ENCODE measurements around the gene TM2D1.
"Not testable (repeated sequence)": the region's sequence is repeated elsewhere in the genome, so short reads cannot be mapped to it uniquely, and the experiment has no call there.

The TM2D1 gene

DNA sequence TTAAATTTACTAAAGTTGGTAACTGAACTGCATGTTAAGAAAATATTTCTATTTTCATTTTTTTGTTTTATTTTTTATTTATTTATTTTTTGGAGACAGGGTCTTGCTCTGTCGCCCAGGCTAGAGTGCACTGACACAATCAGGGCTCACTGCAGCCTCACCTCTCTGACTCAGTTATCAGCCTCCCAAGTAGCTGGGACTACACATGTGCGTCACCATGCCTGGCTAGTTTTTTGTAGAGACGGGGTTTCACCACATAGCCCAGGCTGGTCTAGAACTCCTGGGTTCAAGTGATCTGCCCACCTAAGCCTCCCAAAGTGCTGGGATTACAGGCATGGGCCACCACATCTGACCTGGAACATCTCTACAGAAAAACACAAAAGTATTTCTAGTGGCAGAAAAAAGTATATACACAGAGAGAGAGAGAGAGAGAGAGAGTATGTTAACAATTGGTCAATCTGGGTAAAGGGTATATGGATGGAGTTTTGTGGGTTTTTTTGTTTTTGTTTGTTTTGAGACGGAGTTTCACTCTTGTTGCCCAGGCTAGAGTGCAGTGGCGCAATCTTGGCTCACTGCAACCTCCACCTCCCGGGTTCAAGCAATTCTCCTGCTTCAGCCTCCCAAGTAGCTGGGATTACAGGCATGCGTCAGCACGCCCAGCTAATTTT, 5.8 kb downstream of the TM2D1 start:
- DNase-seq (ENCODE audit: low spot score), result not testable (repeated sequence)

- DNase-seq (ENCODE audit: low spot score), result no peak
Observed at GRCh38 chr1:61711969-61712368, 13.0 kb downstream of the TM2D1 start.

DNA sequence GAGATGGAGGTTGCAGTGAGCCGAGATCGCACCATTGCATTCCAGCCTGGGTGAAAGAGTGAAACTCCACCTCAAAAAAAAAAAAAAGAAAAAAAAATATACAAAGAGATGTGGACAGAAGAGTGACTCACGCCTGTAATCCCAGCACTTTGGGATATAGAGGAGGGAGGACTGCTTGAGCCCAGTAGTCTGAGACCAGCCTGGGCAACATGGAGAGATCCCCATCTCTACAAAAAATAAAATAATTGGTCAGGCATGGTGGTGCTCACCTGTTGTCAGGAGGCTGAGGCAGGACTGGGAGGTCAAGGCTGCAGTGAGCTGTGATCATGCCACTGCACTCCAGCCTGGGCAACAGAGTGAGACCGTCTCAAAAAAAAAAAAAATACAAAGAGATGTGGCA, 13.7 kb downstream of the TM2D1 start:
- not testable (repeated sequence) for DNase-seq (ENCODE audit: low spot score)

- no peak for DNase-seq (ENCODE audit: low spot score)
Observed at GRCh38 chr1:61709908-61710289, 15.0 kb downstream of the TM2D1 start.

- DNase-seq (ENCODE audit: low spot score), result no peak
Observed at GRCh38 chr1:61708953-61709907, 15.7 kb downstream of the TM2D1 start.

DNA sequence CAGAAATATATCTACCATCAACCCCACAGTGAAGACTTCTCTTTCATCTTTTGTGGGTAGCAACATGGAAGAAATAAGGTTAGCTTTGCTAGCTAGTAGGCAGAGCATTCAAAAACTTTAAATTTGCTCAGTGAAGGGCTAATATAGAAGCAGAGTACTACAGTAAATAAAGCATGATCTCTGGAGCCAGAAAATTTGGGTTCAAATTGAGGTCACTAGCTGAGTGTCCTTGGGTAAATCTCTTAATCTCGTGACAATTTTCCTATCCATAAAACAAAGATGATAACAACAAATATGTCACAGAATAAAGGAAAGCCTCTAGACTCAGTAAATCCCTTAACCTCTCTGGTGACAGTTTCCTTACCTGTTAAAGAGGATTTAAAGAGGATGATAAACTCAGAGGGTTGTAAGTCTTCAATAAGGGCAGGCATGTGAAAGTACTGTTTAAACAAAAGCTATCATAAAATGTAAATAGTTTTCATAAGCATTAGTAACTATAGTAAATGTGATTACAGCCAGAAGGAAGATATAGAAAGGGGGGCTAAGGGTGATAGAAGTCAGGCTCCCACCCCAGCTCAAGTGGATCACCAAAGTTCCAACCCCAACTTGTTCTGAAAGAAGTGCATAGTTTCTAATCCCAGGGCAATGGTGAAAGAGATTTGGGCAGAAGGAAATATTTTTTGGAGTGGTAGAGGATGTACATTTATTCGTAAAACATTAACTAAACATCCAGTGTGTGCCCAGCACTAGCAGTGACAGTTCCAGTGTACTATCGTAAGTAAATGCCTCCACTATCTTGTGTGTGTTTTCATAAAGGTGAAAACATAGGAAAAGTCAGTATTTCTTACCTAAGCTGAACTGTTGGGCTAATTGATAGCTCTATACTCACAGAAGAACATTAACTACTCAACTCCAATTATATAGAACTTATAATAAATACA, 24.8 kb downstream of the TM2D1 start:
- no peak for DNase-seq (ENCODE audit: low spot score)

DNA sequence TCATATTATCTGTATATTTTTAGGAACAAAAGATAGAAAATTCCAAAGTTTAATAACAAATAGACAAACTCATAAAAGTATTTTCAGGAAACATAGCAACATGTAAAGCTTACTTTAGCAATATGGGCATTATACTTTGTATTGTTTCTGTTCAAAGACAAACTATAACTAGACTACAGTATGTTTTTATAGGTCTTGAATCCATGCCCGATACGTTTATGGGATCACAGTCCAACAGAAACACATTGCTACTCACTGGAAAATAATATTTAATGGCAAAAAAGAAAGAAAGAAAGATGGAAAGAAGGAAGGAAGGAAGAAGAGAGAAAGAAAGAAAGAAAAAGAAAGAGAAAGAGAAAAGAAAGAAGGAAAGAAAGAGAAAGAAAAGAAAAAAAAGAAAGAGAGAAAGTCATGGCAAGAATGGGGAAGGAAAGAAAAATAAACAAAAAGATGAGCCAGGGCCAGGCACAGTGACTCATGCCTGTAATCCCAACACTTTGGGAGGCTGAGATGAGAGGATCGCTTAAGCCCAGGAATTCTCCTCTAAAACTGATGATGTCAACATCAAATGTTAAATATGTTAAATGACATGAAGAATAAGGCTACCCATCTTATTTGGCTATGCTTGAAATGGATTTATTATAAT, 32.7 kb downstream of the TM2D1 start:
- no peak for DNase-seq (ENCODE audit: low spot score)

GRCh38 chr1:61687901-61688300, 37.0 kb downstream of the TM2D1 start:
- no peak for DNase-seq (ENCODE audit: low spot score)

DNA sequence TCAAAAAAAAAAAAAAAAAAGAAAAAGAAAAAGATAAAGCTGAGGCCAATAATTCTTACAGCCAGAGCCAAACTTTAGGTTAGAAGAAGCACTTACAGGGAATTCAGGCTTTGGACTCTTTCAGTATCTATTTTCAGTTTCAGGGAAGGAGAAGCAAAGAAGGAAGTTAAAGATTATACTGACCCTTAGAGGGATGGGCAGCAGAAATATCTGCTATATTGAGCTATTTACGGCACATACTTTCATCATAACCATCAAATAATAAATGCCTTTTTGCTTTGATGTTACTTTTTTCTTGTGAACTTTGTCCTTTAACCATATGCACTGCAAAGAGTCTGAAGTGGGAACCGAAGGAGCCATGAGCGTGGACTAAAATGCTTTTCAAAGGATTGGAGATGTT, 42.0 kb downstream of the TM2D1 start:
- no peak for DNase-seq (ENCODE audit: low spot score)

DNA sequence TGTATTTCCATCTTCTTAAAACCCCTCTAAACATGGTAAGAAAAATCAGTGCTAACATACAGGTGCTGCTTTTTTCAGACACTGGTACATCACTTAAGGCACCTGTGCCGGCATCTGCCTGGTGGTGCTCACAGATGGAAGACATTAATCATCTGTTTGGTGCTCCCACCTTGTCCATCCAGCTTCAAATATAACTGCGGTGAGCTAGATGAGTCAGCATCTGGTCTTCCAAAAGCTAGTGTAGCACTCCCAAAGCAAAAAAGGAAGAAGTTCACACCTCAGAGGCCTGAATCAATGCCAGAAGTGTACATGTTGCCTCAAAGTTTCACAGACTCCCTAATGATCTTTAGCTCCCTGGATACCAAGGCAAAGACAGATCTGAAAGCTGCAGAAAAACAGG, 44.4 kb downstream of the TM2D1 start:
- no peak for DNase-seq (ENCODE audit: low spot score)

- DNase-seq (ENCODE audit: low spot score), result not testable (repeated sequence)
Observed at GRCh38 chr1:61676881-61677280, 48.1 kb downstream of the TM2D1 start.

- no peak for DNase-seq (ENCODE audit: low spot score)
Observed at GRCh38 chr1:61674221-61674620, 50.7 kb downstream of the TM2D1 start.

GRCh38 chr1:61672376-61672775, 52.6 kb downstream of the TM2D1 start:
- DNase-seq (ENCODE audit: low spot score), result no peak

GRCh38 chr1:61670445-61670844, 54.5 kb downstream of the TM2D1 start:
- no peak for DNase-seq (ENCODE audit: low spot score)

- DNase-seq (ENCODE audit: low spot score), result no peak
Observed at GRCh38 chr1:61670016-61670415, 54.9 kb downstream of the TM2D1 start.

GRCh38 chr1:61659061-61659460, 65.9 kb downstream of the TM2D1 start:
- DNase-seq (ENCODE audit: low spot score), result no peak

DNA sequence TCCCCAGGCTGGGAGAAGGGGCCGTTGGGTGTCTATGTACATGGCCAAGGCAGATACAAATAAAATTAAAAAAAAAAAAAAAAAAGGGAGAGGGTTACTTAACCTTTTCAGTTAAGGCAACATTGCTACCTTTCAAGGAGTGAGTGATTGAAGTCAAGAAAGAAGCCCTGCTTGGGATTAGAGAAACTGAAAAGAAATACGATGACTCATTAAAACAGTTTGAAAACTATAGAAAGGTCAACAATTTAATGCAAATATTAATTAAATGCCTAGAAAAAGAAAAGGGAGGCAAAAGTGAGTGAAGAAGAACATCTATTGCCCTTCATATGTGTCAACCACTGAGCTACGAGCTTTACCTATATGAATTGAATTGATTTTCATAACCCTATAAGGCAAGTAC, 69.5 kb downstream of the TM2D1 start:
- no peak for DNase-seq (ENCODE audit: low spot score)

GRCh38 chr1:61654067-61654466, 70.9 kb downstream of the TM2D1 start:
- DNase-seq (ENCODE audit: low spot score), result no peak

- no peak for DNase-seq (ENCODE audit: low spot score)
Observed at GRCh38 chr1:61648983-61649742, 75.8 kb downstream of the TM2D1 start.

DNA sequence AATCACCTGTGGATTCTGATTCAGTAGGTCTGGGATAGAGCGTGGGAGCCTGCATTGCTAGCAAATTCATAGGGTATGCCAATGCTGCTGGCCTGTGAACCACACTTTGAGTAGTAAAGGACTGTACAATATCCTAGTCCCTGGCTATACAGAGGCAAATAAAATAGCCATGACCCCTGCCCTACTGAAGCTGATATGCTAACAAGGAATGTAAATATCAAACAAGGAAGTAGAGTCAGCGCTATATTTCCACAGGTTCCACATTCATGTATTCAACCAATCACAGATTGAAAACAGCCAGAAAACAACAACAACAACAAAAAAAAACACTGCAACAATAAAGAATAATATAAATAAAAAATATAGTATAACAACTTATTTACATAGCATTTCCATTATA, 77.8 kb downstream of the TM2D1 start:
- no peak for DNase-seq (ENCODE audit: low spot score)

GRCh38 chr1:61645476-61645875, 79.5 kb downstream of the TM2D1 start:
- no peak for DNase-seq (ENCODE audit: low spot score)
